SK-N-MC (cell line): Measurements from ENCODE around the gene EFEMP2.
"Not testable (repeated sequence)": the region's sequence is repeated elsewhere in the genome, so short reads cannot be mapped to it uniquely, and the experiment has no call there.

ENCODE experiments used
- DNase-seq: peaks from one replicate; pipeline ENCODE4 v3.0.0-alpha.2; 2011; ENCODE audit warnings: low read depth, low spot score
- H3K27ac ChIP-seq: fragments of 200-600 bp; sonication (generic); 2 replicates; pipeline ENCODE4 v1.5.1; 2016; ENCODE audit warnings: mixed run types
- H3K36me3 ChIP-seq: fragments of 200-600 bp; sonication (generic); 2 replicates; pipeline ENCODE4 v1.6.1; 2017; ENCODE audit warnings: antibody characterized with exemption, low read length, mixed read lengths; ENCODE audit not compliant: insufficient read depth
- H3K4me3 ChIP-seq: fragments of 200-600 bp; sonication (generic); 2 replicates; pipeline ENCODE4 v1.5.1; 2016
- H3K9ac ChIP-seq: fragments of 200-600 bp; sonication (generic); 2 replicates; pipeline ENCODE4 v1.8.0; 2017; ENCODE audit warnings: mixed run types, mixed read lengths; ENCODE audit not compliant: insufficient read length
- H3K9me3 ChIP-seq: fragments of 200-600 bp; sonication (generic); 2 replicates; pipeline ENCODE4 v1.6.1; 2017; ENCODE audit warnings: low read depth, mild to moderate bottlenecking, antibody characterized with exemption, low read length, moderate library complexity, mixed read lengths
- EZH2 ChIP-seq: fragments of 200-600 bp; sonication (generic); IDR thresholded peaks from one replicate; pipeline ENCODE4 v1.6.1; 2017; ENCODE audit warnings: antibody characterized with exemption
- FOXP2 ChIP-seq: optimal IDR thresholded peaks from 2 replicates; pipeline ENCODE3; 2011; ENCODE audit warnings: mild to moderate bottlenecking, moderate library complexity; ENCODE audit not compliant: insufficient read depth; ENCODE audit errors: extremely low read length, control extremely low read depth
- POLR2AphosphoS5 ChIP-seq: IDR thresholded peaks from 2 replicates; pipeline ENCODE4 v1.6.1; 2012; ENCODE audit warnings: mild to moderate bottlenecking, low read depth, low read length, borderline replicate concordance

EFEMP2 gene

DNA sequence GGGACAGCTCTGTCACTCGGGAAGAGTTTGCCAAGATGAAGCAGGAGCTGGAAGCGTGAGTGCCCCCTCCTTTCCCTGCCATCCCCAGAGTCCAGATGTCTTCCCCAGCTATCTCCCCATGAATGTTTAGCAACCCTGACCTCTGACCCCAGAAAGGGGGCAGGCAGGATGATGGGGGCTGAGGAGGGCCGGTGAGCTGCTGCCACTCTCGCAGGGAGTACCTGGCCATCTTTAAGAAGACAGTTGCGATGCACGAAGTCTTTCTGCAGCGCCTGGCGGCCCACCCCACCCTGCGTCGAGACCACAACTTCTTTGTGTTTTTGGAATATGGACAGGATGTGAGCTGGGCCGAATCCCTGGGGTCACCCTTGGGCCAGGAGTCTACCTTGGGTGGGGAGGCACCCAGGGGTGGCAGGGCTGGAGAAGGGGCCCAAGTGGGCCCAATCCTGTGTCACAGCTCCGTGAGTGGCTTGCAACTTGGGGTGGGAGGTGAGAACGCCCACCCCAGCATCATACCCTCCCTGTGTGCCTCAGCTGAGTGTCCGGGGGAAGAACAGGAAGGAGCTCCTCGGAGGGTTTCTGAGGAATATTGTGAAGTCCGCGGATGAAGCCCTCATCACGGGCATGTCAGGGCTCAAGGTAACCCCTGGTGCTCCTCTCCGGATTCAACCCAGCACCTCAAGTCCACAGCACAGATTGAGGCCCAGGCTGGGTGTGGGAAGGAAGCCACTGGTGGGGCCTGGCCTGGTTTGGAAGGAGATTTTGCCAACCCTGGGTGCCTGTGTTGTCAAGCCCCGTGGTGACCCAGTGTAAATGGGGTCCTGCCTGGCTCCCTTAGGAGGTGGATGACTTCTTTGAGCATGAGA lies 22.1 kb downstream of the EFEMP2 start:
- Histone ChIP-seq H3K4me3 (no peak overlapping the region), H3K9ac (no peak overlapping the region), H3K36me3 (peaks cover 24% of the 10 kb centered on the region), H3K27ac (no peak overlapping the region), H3K9me3 (no peaks in the 10 kb centered on the region)
- no peak for TF ChIP-seq POLR2AphosphoS5
- TF ChIP-seq FOXP2: no peak
- DNase-seq: no peak

DNA sequence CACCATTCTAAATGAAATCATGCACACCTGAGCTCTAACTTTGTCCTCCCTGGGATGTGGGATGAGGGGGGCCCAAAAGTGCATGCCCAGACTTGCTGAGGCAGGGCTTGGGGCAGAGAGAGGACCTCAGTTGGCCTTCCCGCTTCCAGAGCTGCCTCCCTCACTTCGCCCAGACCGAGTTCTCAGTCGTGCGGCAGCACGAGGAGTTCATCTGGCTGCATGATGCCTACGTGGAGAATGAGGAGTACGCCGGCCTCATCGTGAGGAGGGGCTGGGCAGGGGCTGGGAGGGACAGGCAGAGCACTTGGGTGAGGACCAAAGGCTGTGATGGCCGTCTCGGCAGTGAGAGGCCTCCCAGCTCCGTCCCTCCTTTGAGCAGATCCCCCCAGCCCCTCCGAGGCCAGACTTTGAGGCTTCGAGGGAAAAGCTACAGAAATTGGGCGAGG lies 22.8 kb downstream of the EFEMP2 start:
- TF ChIP-seq EZH2: no peak
- no peak overlapping the region for H3K9ac ChIP-seq
- no peaks in the 10 kb centered on the region for H3K9me3 ChIP-seq
- no peak overlapping the region for H3K27ac ChIP-seq
- peaks cover 17% of the 10 kb centered on the region for H3K36me3 ChIP-seq
- no peak for DNase-seq
- no peak overlapping the region for H3K4me3 ChIP-seq

DNA sequence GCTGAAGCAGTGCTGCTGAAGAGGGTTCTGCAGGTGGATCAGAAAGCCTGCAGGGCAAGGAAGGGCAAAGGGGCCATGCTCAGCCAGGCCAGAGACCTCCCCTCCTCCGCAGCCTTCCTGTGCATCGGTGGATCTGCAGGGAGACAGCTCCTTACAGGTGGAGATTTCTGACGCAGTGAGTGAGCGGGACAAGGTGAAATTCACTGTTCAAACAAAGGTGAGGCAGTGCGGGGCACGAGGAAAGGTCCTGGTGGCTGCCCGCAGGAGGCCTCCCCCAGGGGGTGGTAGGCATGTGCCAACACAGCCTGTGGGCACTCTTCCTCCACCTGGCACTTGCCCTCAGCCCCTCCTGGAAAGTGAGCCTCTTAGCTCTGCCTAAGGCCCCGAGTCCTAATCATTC lies 23.2 kb downstream of the EFEMP2 start:
- H3K27ac ChIP-seq: no peak overlapping the region
- H3K4me3 ChIP-seq: no peak overlapping the region
- H3K36me3 ChIP-seq: peaks cover 13% of the 10 kb centered on the region
- TF ChIP-seq EZH2: no peak
- TF ChIP-seq POLR2AphosphoS5: no peak
- no peak for TF ChIP-seq FOXP2
- no peak overlapping the region for H3K9ac ChIP-seq
- H3K9me3 ChIP-seq: no peaks in the 10 kb centered on the region
- no peak for DNase-seq

DNA sequence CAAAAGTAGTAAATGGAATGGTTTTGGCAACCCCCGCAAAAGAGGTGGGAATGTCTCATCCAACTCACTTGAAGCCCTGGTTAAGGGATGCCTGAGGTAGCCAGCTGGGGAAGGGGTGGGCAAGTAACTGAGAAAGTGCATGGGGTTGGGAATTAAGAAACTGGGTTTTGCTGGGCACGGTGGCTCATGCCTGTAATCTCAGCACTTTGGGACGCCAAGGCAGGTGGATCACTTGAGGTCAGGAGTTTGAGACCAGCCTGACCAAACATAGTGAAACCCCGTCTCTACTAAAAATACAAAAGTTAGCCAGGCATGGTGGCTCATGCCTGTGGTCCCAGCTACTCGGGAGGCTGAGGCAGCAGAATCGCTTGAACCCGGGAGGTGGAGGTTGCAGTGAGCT lies 23.9 kb downstream of the EFEMP2 start:
- not testable (repeated sequence) for H3K4me3 ChIP-seq

DNA sequence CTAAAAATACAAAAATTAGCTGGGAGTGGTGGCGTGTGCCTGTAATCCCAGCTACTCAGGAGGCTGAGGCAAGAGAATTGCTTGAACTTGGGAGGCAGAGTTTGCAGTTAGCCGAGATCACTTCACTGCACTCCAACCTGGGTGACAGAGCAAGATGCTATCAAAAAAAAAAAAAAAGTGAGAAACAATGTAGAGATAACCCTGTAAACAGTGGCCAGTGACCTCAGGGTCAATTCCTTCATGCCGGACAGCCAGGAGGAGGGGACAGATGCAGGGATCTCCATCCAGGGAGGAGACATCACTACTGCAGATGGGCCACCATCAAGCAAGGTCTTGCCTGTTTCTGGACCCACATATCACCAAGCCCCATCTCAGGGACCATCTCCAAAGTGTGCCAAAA lies 24.9 kb downstream of the EFEMP2 start:
- no peak overlapping the region for H3K9ac ChIP-seq
- H3K4me3 ChIP-seq: no peak overlapping the region
- DNase-seq: no peak
- no peaks in the 10 kb centered on the region for H3K36me3 ChIP-seq
- H3K9me3 ChIP-seq: no peaks in the 10 kb centered on the region
- TF ChIP-seq EZH2: no peak
- TF ChIP-seq POLR2AphosphoS5: no peak
- TF ChIP-seq FOXP2: no peak
- no peak overlapping the region for H3K27ac ChIP-seq

More for the DNA sequence above, 23.9 kb downstream of the EFEMP2 start:
- not testable (repeated sequence) for H3K9ac ChIP-seq, DNase-seq, H3K36me3 ChIP-seq, H3K27ac ChIP-seq, H3K9me3 ChIP-seq

DNA sequence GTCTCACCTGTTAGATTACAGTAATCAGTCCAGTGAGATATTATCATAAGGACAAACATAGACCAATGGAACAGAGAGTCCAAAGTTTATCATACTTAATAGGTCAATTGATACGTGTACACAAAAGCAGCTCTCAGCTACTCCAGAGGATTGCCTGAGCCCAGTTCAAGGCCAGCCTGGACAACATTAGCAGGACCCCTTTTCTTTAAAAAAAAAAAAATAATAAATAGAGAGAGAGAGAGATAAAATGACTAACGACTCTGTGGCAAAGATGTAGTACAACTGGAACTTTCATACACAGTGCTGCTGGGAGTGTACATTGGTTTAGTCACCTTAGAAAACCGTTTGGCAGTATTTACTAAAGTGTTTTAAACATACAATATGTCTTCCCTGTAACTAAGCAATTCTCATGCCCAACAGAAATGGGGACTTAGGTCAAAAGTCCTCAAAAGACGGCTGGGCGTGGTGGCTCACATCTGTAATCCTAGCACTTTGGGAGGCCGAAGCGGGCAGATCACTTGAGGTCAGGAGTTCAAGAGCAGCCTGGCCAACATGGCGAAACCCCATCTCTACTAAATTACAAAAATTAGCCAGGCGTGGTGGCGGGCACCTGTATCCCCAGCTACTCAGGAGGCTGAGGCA lies 28.2 kb downstream of the EFEMP2 start:
- no peak for TF ChIP-seq FOXP2
- TF ChIP-seq POLR2AphosphoS5: no peak
- TF ChIP-seq EZH2: no peak
- Histone ChIP-seq H3K27ac (no peak overlapping the region), H3K36me3 (no peaks in the 10 kb centered on the region), H3K9me3 (no peaks in the 10 kb centered on the region), H3K9ac (no peak overlapping the region), H3K4me3 (no peak overlapping the region)
- DNase-seq: no peak

DNA sequence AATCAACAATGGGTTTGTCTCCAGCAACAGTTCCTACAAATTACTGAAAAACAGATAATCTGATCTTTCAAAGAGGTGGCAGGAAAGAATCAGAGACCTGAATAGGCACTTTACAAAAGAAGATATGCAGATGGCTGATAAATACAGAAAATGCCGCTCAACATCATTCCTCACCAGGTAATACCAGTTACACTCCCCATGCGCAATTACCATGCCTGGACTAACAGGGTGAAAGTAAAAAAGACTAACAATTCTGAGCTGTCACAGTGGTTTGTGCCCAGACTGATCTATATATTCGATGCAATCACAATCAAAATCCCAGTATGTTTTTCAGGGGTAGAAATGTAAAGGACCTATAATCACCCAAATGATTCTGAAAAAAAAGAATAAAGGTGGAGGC lies 28.8 kb downstream of the EFEMP2 start:
- Histone ChIP-seq H3K27ac (no peak overlapping the region), H3K9me3 (no peaks in the 10 kb centered on the region), H3K36me3 (no peaks in the 10 kb centered on the region), H3K9ac (no peak overlapping the region), H3K4me3 (no peak overlapping the region)
- TF ChIP-seq POLR2AphosphoS5: no peak
- TF ChIP-seq EZH2: no peak
- no peak for TF ChIP-seq FOXP2
- DNase-seq: no peak

DNA sequence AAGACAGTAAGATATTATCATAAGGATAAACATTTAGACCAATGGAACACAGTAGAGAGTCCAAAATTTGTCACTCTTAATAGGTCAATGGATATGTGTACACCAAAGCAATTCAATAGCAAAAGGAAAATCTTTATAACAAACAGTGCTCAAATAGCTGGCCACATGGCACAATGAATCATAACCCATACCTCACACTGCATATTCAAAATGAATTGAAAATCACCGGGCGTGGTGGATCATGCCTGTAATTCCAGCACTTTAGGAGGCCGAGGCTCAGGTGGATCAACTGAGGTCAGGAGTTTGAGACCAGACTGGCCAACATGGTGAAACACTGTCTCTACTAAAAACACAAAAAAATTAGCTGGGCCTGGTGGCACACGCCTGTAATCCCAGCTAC lies 30.5 kb downstream of the EFEMP2 start:
- H3K27ac ChIP-seq: no peak overlapping the region
- no peak overlapping the region for H3K4me3 ChIP-seq
- TF ChIP-seq FOXP2 (no peak), POLR2AphosphoS5 (no peak), EZH2 (no peak)

DNA sequence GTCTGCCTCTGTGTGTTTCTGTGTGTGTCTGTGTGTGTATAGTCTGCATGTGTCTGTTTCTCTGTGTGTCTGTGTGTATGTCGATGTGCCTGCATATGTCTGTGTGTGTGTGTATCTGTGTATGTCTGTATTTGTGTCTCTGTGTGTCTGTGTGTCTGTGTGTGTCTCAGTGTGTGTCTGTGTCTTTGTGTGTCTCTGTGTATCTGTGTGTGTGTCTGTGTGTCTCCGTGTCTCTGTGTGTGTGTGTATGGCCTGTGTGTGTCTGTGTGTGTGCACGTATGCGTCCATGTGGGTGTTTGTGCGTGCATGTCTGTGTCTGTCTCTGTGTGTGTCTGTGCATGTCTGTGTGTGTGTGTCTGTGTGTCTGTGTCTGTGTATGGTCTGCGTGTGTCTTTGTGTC lies 38.4 kb downstream of the EFEMP2 start:
- H3K36me3 ChIP-seq: no peaks in the 10 kb centered on the region
- no peak for DNase-seq
- H3K4me3 ChIP-seq: peak overlapping the region; percentile 84
- TF ChIP-seq FOXP2: no peak
- no peaks in the 10 kb centered on the region for H3K9me3 ChIP-seq
- no peak overlapping the region for H3K27ac ChIP-seq
- peak overlapping the region; percentile 66 for H3K9ac ChIP-seq

More for the DNA sequence above, 30.5 kb downstream of the EFEMP2 start:
- no peak overlapping the region for H3K9ac ChIP-seq
- no peaks in the 10 kb centered on the region for H3K36me3 ChIP-seq
- H3K9me3 ChIP-seq: no peaks in the 10 kb centered on the region
- no peak for DNase-seq
